GM18907 (cell line): Measurements from ENCODE around the gene POU2AF3.
A peak's percentile ranks its signal among the peaks of the same experiment; 100 is the strongest.
"Not testable (repeated sequence)": the region's sequence is repeated elsewhere in the genome, so short reads cannot be mapped to it uniquely, and the experiment has no call there.

Source experiments
- ATAC-seq: cut with Tn5 transposase; IDR thresholded peaks from one replicate; pipeline ENCODE4 v1.9.1; 2021; ENCODE audit warnings: mild to moderate bottlenecking, moderate library complexity; ENCODE audit not compliant: unreplicated experiment

Gene POU2AF3, protein sequence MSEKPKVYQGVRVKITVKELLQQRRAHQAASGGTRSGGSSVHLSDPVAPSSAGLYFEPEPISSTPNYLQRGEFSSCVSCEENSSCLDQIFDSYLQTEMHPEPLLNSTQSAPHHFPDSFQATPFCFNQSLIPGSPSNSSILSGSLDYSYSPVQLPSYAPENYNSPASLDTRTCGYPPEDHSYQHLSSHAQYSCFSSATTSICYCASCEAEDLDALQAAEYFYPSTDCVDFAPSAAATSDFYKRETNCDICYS

GRCh38 chr11:111298413-111299100 is at the start of gene POU2AF3:
TSS of gene POU2AF3 (plus strand) at chr11:111298546. CDS start at chr11:111298582, 36 bp downstream.
- ATAC-seq = peak; percentile 25

DNA sequence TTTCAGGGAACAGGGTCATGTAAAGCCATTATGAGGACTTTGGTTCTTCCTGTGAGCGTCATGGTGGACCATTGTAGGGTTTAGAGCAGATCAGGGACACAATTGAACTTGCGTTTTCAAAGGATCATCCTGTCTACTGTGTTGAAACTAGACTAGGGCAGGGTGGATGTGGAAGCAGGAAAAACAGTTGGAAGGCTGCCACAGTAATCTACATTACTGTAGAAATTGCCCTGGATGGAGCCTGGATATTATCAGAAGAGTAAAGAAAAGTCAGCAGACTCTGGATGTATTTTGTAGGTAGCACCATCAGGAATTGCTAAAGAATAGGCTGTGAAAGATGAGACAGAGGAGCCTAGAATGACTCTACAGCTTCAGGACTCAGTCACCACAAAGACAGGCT is 47.4 kb upstream of the POU2AF3 start:
- no peak for ATAC-seq

DNA sequence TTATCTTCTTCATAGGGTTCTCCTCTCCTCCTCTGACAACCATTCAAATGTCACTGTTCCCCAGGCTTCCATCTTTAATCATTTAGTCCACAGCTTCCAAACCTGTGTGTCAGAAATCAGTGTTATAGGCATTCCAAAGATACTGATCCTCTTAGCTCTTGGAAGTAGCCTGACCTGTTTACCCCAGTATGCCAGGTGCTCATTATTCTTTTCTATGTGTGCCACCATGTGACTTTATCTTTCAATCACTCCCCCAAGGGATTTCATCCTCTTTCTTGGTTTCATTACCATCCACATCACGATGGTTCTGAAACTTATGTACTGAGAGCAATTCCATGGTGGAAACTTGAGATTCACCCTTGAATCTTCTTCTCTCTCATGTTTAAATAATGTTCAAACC is 45.2 kb upstream of the POU2AF3 start:
- ATAC-seq = no peak

DNA sequence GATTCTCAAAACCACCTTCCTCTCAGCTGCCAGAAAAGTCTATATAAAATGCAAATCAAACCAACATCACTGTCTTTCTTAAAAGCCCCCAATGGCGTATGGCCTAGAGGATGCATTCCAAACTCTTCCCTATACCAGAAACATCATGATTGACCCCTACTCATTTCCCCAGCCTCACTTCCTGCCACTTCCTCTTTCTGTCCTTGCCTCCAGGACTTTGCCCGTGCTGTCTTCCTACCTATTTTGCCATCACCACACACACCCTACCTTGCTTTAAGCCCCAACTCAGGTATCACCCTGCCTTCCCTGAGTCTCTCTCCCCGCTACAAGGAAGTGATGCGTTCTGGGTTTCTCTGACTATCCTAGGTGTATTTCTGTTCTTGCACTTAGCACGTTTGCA is 44.7 kb upstream of the POU2AF3 start:
- ATAC-seq = no peak

DNA sequence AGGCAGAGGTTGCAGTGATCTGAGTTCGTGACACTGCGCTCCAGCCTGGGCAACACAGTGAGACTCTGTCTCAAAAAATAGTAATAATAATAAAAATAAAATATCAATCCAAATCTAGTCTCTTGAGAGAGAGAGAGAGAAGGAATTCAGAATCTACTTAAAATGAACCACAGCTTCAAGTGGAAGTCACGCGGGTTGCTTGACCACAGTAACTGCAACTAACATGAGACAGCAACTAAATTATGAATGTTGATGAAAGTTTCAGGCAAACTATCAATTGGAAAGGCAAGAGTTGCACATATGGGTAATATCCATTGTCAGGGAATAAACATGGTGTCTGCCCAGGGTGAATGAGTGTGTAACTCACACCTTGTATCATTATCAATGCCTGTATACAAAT is 40.3 kb upstream of the POU2AF3 start:
- no peak for ATAC-seq

GRCh38 chr11:111259896-111260295 is 38.5 kb upstream of the POU2AF3 start:
- no peak for ATAC-seq

DNA sequence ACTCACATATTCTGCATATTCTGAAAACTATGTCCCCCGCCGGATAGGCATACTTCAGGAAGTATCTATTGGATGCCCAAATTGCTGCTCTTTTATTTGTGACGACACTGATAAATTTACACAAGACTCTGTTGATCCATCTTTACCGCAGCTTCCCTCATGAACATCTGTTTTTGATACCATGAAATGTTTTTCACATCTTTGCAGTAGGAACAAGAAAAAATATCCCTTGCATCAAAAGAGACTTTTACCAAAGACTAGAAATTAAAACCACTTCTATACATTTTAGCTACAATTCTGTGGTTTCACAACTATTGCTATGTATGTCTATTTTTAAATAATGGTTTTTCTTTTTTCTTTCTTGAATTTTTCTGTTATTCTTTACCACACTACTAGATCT is 37.5 kb upstream of the POU2AF3 start:
- no peak for ATAC-seq

DNA sequence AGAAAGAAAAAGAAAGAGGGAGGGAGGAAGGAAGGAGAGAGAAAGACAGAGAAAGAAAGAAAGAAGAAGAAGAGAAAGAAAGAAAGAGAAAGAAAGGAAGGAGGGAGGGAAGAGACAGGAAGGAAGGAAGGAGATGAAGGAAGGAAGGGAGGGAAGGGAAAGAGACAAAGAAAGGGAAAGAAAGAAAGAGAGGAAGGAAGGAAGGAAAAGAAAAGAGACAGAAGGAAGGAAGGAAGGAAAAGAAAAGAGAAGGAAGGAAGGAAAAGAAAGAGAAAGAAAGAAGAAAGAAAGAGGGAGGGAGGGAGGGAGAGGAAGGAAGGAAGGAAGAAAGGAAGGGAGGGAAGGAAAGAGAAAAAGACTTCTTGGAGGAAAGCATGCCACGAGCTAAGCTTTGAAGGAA is 33.7 kb upstream of the POU2AF3 start:
- no peak for ATAC-seq

DNA sequence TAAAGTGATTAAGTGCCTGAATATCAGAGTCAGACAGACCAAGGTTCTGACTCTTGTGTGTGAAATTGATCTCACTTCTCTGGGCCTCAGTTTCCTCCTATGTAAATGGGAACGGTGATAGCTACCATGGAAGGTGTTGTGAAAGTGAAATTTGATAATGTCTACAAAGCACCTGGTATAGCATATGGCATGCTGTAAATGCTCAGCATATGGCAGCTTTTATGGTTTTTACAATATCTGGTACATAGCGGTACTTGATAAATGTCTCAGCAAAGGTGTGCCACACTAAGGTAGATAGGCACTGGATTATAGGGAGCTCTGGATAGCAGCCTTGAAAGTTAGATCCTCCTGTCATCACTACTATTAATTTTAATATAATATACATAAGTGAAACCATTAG is 32.9 kb upstream of the POU2AF3 start:
- no peak for ATAC-seq

- ATAC-seq = not testable (repeated sequence)
These were observed 30.0 kb upstream of the POU2AF3 start for GRCh38 chr11:111268303-111268702.

DNA sequence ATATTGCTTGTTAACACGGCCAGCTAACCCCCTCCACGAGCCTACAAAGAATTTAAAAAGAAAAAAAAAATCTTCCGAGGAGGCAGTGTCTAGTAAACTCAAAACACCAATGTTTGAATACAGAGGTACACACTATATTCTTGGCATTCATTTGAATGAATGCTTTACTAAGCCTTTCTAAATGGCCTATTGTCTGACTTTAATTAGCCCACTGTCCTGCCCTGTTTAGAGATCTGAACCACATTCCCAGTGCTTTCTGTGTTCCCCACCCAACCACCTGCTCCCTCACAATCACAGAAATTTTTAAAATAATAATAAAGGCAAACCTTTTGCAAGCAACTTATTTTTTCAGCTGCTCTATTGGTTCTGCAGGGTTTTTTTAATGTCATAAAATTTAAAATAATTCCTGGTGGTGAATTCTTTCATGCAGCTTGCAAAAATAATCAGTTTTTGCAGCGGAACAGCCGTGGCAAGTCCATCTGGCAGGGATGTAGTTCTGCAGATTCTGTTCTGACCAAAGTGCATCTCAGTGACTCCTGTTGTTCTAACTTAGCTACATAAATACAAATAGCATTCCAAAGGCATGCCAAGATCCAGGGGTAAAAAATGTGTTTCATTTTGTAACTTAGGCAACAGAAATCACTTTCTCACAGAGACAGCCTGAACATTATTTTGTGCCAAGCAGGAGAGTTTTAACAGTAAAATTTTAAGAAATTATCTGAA is 29.0 kb upstream of the POU2AF3 start:
- no peak for ATAC-seq

DNA sequence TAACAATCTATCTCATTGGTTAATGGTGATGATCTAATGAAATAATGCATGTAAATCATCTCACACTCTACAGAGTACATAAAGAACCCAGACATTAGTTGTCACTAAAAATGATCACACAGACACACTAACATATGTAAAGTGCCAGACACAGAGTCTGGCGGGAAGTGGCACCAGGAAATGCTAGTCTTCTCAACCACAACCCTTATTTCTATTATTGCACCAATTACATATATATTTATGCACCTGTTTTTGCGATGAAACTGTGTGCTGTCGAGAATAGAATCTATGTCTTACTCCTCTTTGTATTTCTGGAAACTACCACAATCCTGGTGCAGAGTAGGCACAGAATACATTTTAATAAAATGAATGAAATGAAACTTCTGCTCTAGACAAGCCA is 25.9 kb upstream of the POU2AF3 start:
- no peak for ATAC-seq

DNA sequence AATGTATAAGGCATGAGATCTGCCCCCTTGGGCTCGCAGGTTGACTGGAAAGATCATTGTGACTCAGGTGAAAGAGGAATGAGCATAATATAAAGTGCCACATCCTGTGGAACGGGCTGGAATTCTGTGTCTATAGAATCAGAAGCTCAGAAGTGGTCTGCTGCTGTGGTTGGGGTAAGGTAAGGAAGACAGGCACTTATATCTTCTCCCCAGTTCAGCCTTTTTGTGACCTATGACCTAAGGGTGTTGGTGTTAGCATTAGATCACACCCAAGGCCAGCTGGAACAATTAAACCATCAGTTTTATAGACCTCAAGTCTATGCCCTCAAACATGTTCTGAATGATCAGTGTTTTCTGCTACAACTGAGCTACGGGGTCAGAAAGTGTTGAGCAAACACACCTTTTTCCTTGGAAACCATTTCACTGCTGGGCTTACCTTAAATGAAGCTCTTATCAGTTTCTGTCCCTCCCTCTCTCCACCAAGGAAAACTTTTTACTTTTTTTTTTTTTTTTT is 15.7 kb upstream of the POU2AF3 start:
- ATAC-seq = no peak

- no peak for ATAC-seq
These were observed 14.3 kb upstream of the POU2AF3 start for GRCh38 chr11:111283945-111284481.

GRCh38 chr11:111285189-111286091 is 12.9 kb upstream of the POU2AF3 start:
- no peak for ATAC-seq

DNA sequence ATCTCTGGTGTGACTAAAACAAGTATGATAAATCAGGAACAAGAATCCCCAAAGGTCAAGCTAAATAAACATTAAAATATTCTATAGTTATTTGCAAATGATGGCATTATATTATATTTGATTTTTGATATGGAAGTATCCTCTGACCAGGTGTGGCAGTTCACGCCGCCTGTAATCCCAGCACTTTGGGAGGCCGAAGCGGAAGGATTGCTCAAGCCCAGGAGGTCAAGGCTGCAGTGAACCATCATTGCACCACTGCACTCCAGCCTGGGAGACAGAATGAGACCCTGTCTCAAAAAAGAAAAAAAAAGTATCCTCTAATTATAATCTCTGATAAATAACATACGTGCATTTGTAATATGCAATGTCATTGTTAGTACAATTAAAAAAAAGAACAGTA is 6.6 kb upstream of the POU2AF3 start:
- no peak for ATAC-seq

GRCh38 chr11:111292408-111292807 is 5.9 kb upstream of the POU2AF3 start:
- ATAC-seq = not testable (repeated sequence)

GRCh38 chr11:111296196-111296595 is 2.1 kb upstream of the POU2AF3 start:
- ATAC-seq = no peak

DNA sequence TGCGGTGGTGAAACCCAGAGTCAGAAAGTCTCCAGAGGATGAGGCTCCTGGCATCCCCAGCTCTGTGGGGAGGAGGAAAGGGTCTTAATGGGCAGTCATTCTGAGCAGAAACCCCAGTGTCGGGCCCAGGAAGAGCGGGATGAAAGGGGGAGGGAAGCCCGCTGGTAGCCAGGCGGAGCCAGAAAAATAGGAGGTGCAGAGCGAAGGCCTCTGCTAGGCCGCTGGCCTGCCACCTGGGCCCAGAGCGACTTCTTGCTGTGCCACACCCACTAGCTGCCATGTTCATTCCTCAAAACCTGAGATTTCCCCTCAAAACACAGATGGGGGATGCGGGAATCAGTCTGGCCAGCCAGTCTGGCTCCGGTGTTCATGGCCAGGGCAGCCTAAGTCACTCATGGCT is 650 bp upstream of the POU2AF3 start:
- no peak for ATAC-seq
